ENCODE measurements around the gene WIPF2.

The WIPF2 gene

DNA sequence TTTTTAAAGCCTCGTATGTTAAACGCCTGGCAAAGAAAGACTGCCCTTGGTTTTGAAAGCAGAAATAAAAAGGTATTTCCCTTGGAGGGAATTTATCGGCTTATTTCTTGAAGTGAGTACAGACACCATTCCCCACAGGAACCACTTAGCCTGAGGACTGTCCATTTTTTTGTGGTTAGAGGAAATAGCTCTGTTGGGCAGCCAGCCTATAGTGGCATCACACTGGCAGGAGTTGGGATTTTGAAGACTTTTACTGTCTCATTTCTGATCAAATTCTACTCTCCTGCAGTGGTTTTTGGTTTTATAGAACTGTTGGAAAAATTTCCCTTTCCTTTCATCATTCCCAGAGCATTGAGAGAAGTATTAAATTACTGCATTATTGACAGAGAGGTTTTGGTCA is 34.5 kb downstream of the WIPF2 start:
- no peak for DNase-seq

DNA sequence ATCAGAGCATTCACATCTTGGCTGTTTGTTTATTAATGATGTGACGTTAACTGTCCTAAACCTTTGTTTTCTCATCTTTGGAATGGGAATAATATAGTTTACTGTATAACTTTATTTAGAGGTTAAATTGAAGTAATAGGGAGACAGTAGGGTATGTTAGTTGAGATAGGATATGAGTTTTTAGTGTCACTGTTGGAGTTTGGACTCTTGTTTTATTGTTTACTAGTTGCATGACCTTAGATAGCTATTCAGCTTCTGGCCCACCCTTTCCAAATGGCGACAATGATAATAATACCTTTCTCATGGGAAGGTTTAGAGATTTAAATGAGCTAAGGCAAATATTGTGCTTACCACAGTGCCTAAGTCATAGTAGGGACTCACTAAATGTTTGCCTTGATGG is 40.4 kb downstream of the WIPF2 start:
- DNase-seq: no peak

DNA sequence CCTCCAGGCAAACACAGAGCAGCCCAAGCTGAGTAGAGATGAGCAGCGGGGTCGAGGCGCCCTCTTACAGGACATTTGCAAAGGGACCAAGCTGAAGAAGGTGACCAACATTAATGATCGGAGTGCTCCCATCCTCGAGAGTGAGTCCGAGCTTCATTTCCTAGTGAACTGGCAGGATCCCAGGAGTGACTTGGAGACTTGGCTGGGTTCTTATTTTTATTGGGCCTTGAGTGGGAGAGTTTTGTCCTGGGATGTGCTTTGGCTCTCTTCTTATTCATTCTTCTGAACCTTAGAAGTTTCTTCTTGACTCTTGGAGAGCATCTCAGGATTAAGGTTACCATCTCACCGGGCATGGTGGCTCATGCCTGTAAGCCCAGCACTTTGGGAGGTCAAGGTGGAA is 41.4 kb downstream of the WIPF2 start:
- no peak for DNase-seq

DNA sequence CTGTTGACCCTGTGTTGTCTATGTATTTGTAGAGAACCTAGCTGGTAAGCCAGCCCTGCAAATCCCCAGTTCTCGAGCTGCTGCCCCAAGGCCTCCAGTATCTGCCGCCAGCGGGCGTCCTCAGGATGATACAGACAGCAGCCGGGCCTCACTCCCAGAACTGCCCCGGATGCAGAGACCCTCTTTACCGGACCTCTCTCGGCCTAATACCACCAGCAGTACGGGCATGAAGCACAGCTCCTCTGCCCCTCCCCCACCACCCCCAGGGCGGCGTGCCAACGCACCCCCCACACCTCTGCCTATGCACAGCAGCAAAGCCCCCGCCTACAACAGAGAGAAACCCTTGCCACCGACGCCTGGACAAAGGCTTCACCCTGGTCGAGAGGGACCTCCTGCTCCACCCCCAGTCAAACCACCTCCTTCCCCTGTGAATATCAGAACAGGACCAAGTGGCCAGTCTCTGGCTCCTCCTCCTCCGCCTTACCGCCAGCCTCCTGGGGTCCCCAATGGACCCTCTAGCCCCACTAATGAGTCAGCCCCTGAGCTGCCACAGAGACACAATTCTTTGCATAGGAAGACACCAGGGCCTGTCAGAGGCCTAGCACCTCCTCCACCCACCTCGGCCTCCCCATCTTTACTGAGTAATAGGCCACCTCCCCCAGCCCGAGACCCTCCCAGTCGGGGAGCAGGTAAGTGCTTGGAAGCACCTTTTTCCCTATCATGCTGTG is 45.5 kb downstream of the WIPF2 start:
- no peak for DNase-seq

DNA sequence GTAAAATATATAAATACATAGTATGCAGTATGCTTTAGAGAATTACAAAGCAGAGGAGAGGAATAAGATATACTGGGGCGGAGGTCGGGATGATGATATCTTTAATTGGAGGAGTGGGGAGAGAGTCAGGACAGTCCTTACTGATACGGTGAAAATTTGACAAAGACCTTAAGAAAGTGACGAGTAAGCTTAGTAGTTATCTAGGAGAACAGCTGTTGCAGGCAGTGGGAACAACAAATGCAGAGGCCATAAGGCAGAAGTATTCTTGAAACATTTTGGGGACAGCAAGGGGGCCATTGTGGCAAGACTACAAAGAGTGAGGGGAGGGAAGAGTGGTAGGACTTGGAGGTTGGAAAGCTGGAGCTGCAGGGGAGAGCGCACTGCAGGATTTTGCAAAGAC is 46.2 kb downstream of the WIPF2 start:
- no peak for DNase-seq

DNA sequence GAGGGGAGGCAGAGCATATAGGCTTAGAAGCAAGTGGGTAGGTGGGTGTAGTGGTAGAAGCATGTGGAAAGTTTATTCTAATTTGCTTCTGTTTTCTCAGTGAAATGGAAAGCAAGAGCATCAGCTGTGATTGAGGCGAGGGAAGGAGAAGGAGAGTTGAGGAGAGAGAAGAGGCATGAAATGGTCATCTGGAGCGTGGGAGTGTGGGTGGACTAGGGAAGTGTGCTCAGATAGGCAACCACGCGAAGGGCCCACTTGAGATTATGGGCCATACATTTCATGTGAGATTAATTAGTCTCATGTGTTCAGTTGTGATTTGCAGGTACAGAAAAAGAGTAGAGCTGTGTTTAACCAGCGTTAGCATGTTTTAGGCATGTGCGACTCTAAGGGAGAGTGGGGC is 47.8 kb downstream of the WIPF2 start:
- no peak for DNase-seq

DNA sequence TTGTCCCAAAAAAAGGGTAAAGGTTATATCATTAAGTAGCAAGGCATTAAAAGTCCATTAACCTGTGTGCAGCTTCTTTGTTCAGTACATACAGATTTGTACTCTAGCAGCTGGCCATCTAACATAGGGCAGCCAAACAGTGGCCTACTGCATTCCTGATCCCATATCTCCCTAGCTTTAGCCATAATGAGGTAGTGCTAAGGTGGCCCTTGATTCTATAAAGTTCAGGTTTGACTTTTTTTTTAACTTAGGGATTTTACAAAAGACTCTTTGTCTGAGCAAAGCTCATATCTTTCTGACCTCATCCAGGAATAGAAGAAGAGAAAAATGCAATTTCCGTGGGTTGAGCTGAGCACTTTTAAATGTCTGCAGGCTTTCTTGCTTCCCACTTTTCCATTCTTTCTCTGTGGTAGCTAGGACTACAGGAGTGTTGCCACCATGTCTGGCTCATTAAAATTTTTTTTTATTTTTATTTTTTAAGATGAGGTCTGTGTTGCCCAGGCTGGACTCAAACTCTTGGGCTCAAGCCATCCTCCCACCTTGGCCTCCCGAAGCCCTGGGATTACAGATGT is 49.1 kb downstream of the WIPF2 start:
- DNase-seq: no peak

DNA sequence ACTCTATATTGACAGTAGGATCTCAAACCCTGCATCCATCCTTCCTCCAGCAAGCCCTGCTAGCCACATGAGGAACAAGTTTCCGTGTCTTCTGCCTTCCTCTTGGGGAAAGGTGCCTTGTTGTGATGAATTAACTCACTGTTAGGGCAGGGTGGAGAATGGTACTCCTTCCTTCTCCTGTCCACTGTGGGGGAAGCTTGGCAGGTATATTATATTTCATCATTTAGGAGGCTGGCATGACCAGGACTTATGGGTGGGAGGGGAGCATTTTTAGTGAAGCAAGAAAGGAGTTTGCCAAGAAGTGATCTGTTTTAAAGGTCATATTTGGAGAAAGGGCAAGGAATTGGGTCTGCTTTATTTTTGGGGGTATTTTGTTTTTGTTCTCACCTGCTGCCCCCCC is 59.3 kb downstream of the WIPF2 start:
- no peak for DNase-seq

DNA sequence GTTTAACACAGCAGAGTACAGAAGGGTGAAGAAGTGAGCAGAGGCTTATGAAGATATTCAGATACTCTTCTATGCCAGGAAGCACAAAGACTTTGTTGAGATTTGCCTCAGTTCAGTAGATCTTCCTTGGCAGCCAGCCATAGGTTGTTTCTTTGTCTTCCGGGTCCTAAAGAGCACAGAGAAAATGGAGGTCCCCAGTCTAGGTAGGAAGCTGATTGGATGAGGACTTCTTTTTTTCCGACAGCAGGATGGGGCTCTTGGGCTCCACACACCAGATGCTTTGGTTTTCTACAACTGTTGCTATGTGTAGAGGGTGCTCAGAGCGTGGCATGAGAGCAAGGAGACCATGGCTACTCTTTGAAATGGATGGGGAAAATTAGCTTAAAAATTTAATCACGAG is 60.3 kb downstream of the WIPF2 start:
- no peak for DNase-seq

DNA sequence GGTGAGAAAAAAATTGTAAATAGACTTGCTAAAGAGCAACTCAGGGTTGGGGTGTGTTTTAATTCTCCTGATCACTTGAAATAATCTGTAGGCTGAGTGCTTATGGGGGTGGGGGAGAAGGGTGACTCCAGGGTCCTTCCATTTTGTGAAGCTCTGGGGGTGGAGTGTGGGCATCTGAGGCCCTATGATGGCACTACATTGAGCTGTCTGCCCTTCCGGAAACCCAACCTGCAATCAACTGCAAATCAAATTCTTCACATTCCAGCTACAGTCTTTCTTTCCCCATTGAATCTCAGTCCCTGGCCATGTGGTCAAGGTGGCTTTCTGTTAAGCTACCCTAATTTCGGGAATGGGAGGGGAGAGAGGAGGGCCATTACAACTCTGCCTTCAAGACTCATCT is 62.6 kb downstream of the WIPF2 start:
- no peak for DNase-seq

DNA sequence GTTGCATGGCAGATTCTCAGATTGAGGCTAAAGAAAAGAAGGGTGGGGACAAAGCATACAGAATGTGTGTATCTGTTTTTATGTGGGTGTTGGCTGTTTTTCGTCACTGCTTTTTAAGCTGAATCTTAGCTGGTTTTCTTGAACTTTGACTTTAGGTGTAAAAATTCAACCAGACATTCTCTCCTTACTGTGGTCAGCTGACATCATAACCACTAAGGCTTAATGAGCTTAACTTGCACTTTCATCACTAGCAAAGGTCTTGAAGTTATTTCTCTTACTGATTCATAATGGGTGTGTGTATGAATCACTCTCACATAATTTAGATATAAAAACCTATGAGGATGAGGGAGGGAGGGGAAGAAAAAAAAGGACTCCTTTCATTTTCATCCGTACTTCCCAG is 64.6 kb downstream of the WIPF2 start:
- DNase-seq: no peak

DNA sequence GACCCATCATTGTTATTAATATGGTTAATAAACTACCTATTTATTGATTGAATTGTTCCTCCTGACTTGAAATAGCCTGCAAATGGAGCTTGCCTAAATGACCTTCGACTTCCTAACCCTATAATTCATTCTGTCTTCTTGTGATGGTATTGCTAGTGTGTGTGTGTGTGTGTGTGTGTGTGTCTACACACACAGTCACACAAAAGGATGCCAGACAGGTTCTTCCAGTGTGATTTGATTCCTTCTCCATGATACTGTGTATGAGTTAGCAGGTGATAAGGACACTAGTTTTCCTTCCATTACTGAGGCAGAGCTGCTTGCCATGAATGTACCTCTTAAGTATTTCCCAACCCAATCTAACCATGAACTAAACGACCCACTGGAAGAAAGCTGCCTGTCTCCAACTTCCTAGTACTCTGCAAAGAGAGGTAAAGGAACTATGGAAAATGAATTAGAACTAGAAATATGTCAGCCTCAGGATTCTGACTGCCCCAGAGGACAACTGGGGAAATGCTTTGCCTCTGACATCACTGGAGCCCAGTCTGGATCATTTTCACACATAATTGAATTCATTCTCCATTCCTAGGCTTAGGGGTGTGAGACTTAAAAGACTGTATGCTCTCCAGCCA is 65.1 kb downstream of the WIPF2 start:
- no peak for DNase-seq

DNA sequence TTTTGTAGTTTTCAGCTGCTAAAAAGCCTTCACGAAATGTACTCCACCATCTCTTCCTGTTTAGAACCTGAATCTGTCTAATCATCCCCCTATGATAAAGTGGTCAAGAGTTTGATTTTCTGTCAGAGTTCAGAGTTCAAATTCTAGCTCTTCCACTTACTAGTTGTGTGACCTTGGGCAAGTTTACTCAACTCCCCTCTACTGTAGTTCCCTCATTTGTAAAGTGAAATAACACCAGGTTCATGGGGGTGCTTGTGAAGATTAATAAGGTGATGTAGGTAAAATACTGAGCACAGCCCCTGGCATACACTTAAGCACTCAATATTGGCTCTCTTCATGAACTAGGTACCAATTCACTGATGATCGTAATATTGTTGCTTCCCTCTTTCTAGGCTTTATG is 67.4 kb downstream of the WIPF2 start:
- no peak for DNase-seq

DNA sequence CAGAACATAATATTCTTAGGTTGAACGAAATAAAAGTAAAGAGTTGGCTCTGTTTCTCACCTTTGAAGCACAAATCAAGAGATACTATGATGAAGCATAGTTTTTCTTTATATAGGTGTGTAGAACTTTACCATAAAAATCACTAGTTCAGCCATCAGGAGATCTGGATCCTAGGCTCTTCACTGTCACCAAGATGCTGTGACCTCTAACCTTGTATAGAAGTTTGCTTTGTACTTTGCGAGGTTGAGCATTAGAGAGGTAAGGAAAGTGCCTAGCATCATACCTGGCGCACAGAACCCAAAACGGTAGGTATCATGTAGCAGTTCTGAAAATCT is 68.0 kb downstream of the WIPF2 start:
- DNase-seq: no peak

DNA sequence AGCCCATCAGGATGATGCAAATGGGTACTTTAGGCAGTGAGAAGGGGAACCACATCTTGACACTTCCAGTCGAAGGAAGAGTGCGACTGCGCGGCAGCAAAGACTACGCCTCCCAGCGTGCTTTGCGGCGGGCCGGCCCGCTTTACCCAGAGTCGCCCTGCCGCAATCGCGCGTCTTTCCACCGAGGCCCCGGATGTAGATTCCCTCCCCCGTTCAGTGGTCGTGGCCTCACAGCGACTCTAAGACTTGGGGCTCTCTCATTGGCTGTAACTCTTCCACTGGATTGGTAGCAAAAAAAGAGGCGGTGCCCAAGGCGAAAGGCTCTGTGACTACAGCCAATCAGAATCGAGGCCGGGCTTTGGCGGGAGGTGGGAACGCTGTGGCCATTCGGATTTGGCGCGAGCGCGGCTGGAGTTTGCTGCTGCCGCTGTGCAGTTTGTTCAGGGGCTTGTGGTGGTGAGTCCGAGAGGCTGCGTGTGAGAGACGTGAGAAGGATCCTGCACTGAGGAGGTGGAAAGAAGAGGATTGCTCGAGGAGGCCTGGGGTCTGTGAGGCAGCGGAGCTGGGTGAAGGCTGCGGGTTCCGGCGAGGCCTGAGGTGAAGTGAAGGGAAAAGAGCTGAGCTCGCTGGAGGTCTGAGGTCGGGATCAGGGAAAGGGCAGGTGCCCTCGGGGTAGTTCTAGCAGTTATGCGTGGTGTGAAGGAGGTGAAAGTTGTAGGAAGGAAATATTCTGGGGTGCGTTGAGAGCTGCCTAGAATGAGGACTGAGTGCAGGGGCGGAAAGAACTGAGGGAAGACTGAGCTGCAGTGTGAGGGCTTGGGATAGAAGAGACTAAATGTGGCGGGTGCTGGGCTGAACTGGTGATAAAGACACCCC is 68.6 kb downstream of the WIPF2 start, which contains the start of gene CDC6:
Gene CDC6, plus strand, starts transcription at position 386 of the 876 bp plus-strand sequence. CDS start 1,542 bp downstream, outside the sequence.
- DNase-seq: peak; percentile 90

DNA sequence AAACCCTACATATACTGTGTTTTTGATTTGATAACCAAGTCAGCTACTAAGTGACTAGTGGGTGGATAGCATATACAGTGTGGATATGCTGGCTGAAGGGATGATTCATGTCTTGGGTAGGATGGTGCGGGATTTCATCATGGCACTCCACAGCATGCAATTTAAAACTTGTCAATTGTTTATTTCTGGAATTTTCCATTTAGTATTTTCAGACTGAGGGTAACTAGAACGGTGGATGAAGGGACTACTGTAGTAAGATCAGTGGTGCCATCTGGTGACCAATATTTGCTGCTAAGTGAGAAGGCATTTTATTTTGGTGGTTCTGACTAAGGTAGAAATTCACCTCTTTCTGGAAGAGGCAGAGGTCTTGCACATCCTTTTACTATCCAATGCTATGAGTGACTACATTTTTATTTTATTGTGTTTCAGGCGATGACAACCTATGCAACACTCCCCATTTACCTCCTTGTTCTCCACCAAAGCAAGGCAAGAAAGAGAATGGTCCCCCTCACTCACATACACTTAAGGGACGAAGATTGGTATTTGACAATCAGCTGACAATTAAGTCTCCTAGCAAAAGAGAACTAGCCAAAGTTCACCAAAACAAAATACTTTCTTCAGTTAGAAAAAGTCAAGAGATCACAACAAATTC is 71.7 kb downstream of the WIPF2 start:
- DNase-seq: no peak

DNA sequence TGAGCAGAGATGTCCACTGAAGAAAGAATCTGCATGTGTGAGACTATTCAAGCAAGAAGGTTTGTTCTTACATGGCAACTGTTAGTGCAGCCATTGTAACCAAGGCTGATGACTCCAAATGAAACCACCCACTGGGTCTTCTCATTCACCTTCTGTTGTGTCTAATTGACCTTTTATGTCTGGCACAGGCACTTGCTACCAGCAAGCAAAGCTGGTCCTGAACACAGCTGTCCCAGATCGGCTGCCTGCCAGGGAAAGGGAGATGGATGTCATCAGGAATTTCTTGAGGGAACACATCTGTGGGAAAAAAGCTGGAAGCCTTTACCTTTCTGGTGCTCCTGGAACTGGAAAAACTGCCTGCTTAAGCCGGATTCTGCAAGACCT is 72.2 kb downstream of the WIPF2 start:
- no peak for DNase-seq

DNA sequence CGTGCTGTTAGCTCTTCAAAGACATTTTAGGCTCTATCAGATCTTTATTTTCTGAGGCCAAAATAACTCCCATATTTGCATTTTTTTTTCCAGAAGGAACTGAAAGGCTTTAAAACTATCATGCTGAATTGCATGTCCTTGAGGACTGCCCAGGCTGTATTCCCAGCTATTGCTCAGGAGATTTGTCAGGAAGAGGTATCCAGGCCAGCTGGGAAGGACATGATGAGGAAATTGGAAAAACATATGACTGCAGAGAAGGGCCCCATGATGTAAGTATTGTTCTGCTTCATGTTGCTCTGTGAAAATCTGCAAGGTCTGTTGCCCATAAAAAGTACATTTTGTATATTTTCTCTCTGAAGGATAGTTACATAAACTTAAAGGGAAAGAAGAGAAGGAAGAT is 74.3 kb downstream of the WIPF2 start:
- DNase-seq: no peak

DNA sequence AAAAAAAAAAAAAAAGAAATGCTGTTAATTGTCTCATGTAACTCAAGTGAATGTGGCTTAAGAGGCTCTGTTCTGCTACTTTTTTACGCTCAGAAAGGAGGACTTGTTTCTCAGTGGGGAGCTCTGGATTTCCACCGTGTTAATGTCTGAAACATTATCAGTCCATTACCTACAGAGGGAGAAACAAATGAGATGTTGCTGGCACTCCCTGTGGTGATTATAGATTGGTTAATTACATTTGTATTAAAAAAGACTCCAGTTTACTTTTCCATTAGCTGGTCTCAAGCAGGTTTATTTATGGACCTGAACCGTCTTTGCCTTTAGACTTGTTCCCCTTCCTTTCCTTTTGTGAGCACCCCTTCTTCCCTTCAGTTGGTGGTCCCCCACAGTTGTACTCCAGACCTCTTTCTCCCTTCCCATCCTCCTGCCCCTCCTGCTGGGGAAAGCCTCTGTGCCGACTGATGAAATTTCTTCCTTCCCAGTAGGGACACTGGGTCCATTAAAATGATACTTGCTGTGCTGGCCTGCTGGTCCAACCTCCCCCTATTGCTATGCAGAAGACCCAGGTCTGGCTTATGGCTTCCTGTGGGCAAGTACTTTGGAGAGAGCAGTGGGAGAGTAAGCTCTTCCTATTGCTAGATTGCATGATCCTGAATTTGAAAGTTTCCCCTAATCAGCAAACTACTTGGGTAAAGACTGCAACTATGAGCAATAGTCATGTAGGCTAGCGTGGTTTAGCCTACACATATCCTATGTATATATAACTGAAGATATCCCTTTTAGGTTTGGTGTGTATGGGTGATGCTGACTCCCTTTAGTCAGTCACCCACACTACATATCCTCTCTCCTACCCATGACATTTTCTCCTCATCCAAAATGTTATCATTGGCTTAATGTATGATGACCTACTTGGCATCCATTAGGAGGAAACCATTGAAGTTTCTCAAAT is 76.7 kb downstream of the WIPF2 start:
- no peak for DNase-seq

DNA sequence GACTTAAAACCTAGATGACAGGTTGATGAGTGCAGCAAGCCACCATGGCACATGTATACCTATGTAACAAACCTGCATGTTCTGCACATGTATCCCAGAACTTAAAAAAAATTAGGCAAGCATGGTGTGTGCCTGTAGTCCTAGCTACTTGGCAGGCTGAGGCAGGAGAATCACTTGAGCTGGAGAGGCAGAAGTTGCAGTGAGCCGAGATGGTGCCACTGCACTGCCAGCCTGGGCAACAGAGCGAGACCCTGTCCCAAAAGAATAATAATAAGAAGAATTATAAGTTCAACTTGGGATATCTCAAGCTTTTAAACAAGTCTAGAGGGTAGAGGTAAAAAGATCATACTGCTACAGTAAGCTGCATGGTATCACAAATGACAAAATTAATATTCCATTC is 78.4 kb downstream of the WIPF2 start:
- DNase-seq: no peak

DNA sequence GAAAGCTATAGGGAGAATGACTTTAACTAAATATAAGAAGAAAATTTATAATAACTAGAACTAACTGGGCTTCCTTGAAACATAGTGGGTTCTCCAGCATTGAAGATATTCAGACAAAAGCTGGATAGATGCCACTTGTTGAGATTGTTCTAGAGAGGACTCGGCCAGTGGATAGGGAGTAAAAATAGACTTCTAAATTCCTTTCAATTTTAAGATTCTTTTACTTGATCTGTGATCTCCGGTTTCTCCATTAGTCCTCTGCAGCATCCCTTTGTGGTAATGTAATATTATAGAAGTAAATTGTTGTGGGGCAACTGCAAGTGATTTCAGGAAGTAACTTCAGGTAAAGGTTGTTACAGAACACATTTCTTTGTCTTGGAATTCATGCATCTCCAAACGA is 79.6 kb downstream of the WIPF2 start:
- no peak for DNase-seq

Measured in GOT3 (cell line).